GM12878 (cell line): ENCODE results near the gene CETP. TPM values are rescaled to one million over a fixed set of nuclear protein-coding genes. Genes with fewer than 3 reads are reported as not detected.

Source experiments
- ATAC-seq: fragments of 200-7000 bp; cut with Tn5 transposase; 3 replicates; pipeline ENCODE4 v1.9.1; 2020; ENCODE audit warnings: mild to moderate bottlenecking, moderate library complexity
- BruUV-seq: library from RNA; stranded (reverse); fragments of 400-500 nt; replicated peaks from 2 replicates; lab custom pipeline; 2021; lab: Mats Ljungman, UMichigan
- CTCF ChIA-PET: fragments of 300-600 bp; sonication (Branson Sonifier 250); formaldehyde crosslinking; extraction: SDS; loops from one replicate; lab custom pipeline; 2021; ENCODE audit warnings: inconsistent platforms; lab: Yijun Ruan, JAX
- POLR2A ChIA-PET: fragments of 350-600 bp; formaldehyde crosslinking; extraction: SDS; loops from one replicate; lab custom pipeline; 2021; ENCODE audit warnings: inconsistent platforms; lab: Charles Lee
- RAD21 ChIA-PET: fragments of 300-600 bp; sonication (Branson Sonifier 250); formaldehyde crosslinking; loops from one replicate; lab custom pipeline; 2023; ENCODE audit warnings: antibody characterized with exemption; ENCODE audit not compliant: unreplicated experiment; lab: Charles Lee
- SMC1A ChIA-PET: fragments of 300-600 bp; sonication (Branson Sonifier 250); formaldehyde crosslinking; loops from one replicate; lab custom pipeline; 2023; ENCODE audit not compliant: unreplicated experiment, uncharacterized antibody; lab: Charles Lee
- DNase-seq: peaks from one replicate; pipeline ENCODE4 v3.0.0-alpha.2; 2011; ENCODE audit warnings: low read depth, low spot score
- FAIRE-seq: peaks from 3 replicates; lab custom pipeline; 2011; peaks lifted over from hg19 to GRCh38; lab: Jason Lieb, UNC
- H2AFZ ChIP-seq: 2 replicates; pipeline ENCODE4 v1.6.0; 2011; ENCODE audit warnings: low read depth, low read length, control low read depth; ENCODE audit not compliant: control insufficient read depth
- H3K27ac ChIP-seq: 2 replicates; pipeline ENCODE4 v1.5.1; 2011; ENCODE audit warnings: control low read depth; ENCODE audit not compliant: control insufficient read depth, insufficient read depth
- H3K27me3 ChIP-seq, 2 experiments: replicated peaks in 1 of 2; 2 replicates each; pipeline versions ENCODE4 v1.6.0 to v1.6.1; 2011; ENCODE audit warnings: low read length in 1 of 2; ENCODE audit not compliant: control insufficient read depth in 2 of 2, insufficient read depth in 2 of 2
- H3K36me3 ChIP-seq, 2 experiments: 2 replicates each; pipeline ENCODE4 v1.5.1; 2011; ENCODE audit warnings: low read length in 1 of 2; ENCODE audit not compliant: control insufficient read depth in 2 of 2, insufficient read depth in 2 of 2
- H3K4me1 ChIP-seq: 2 replicates; pipeline ENCODE4 v1.6.1; 2011; ENCODE audit warnings: mild to moderate bottlenecking, low read length, moderate library complexity, mixed read lengths; ENCODE audit not compliant: control insufficient read depth, insufficient read depth
- H3K4me2 ChIP-seq: 2 replicates; pipeline ENCODE4 v1.6.0; 2011; ENCODE audit warnings: control low read depth; ENCODE audit not compliant: control insufficient read depth, insufficient read depth
- H3K4me3 ChIP-seq: fragments of 200-600 bp; sonication (generic); 2 replicates; pipeline ENCODE4 v1.5.1; 2016
- H3K79me2 ChIP-seq: 2 replicates; pipeline ENCODE4 v1.6.0; 2011; ENCODE audit warnings: low read length; ENCODE audit not compliant: control insufficient read depth, insufficient read depth
- H3K9ac ChIP-seq: 2 replicates; pipeline ENCODE4 v1.8.0; 2011; ENCODE audit warnings: low read length, control low read depth, mixed read lengths; ENCODE audit not compliant: control insufficient read depth, insufficient read depth
- H3K9me3 ChIP-seq: replicated peaks from 3 replicates; pipeline ENCODE4 v1.5.1; 2011; ENCODE audit warnings: mild to moderate bottlenecking, low read length; ENCODE audit not compliant: control insufficient read depth, insufficient read depth
- H4K20me1 ChIP-seq: 2 replicates; pipeline ENCODE4 v1.6.0; 2011; ENCODE audit not compliant: control insufficient read depth, insufficient read depth
- ASH2L ChIP-seq: fragments of 300-600, 200-600 bp; sonication (generic); IDR thresholded peaks from 2 replicates; pipeline ENCODE4 v1.6.1; 2017; ENCODE audit warnings: low read depth, mild to moderate bottlenecking, borderline replicate concordance
- CBFB ChIP-seq: IDR thresholded peaks from 2 replicates; pipeline ENCODE4 v1.6.1; 2016; ENCODE audit warnings: antibody characterized with exemption, low read depth
- EED ChIP-seq: sonication (generic); IDR thresholded peaks from 2 replicates; pipeline ENCODE4 v1.6.1; 2016; ENCODE audit warnings: antibody characterized with exemption, low read depth
- ESRRA ChIP-seq: IDR thresholded peaks from 2 replicates; pipeline ENCODE4 v1.6.1; 2012; ENCODE audit warnings: mild to moderate bottlenecking, low read length, improper control_type of control experiment
- HDAC6 ChIP-seq: fragments of 200-600 bp; sonication (generic); IDR thresholded peaks from one replicate; pipeline ENCODE4 v1.8.0; 2017; ENCODE audit warnings: antibody characterized with exemption; ENCODE audit not compliant: unreplicated experiment
- JUNB ChIP-seq: IDR thresholded peaks from 2 replicates; pipeline ENCODE4 v1.6.1; 2016; ENCODE audit warnings: antibody characterized with exemption, mild to moderate bottlenecking
- KDM1A ChIP-seq: fragments of 200-600 bp; sonication (generic); IDR thresholded peaks from 2 replicates; pipeline ENCODE4 v1.6.1; 2016; ENCODE audit warnings: borderline replicate concordance
- NFXL1 ChIP-seq: fragments of 450-650 bp; IDR thresholded peaks from 2 replicates; pipeline ENCODE4 v1.6.1; 2017; ENCODE audit warnings: antibody characterized with exemption, mild to moderate bottlenecking, borderline replicate concordance
- PBX3 ChIP-seq: IDR thresholded peaks from 2 replicates; pipeline ENCODE4 v1.6.1; 2011; ENCODE audit warnings: mild to moderate bottlenecking, low read depth, low read length, moderate library complexity; ENCODE audit not compliant: insufficient replicate concordance
- RBBP5 ChIP-seq: fragments of 200-600 bp; sonication (generic); conservative IDR thresholded peaks from 2 replicates; pipeline ENCODE4 v1.6.1; 2016
- RCOR1 ChIP-seq: conservative IDR thresholded peaks from 2 replicates; pipeline ENCODE4 v1.6.1; 2012; ENCODE audit warnings: low read depth, low read length, improper control_type of control experiment
- SMARCA5 ChIP-seq: fragments of 450-650 bp; IDR thresholded peaks from 2 replicates; pipeline ENCODE4 v1.6.1; 2017; ENCODE audit warnings: mild to moderate bottlenecking
- USF1 ChIP-seq: IDR thresholded peaks from 2 replicates; pipeline ENCODE4 v1.6.1; 2011; ENCODE audit warnings: borderline replicate concordance, low read depth, mild to moderate bottlenecking, moderate library complexity, mixed read lengths, low read length; ENCODE audit not compliant: insufficient read depth; ENCODE audit errors: extremely low read length
- ZSCAN29 ChIP-seq: fragments of 450-650 bp; IDR thresholded peaks from 2 replicates; pipeline ENCODE4 v1.6.1; 2017; ENCODE audit warnings: mild to moderate bottlenecking, moderate library complexity
- WGBS: methylation state at CpG from one replicate; pipeline ENCODE4 v1.1.6; 2016; ENCODE audit warnings: low lambda C conversion rate; ENCODE audit not compliant: insufficient replicate concordance, insufficient coverage; ENCODE audit errors: missing lambda C conversion rate; 5-methylcytosine and 5-hydroxymethylcytosine counted together
- in situ Hi-C: fragments of 300-500 bp; cut with MboI; formaldehyde crosslinking; loops from 9 replicates; pipeline ENCODE4 v1.14.3; 2018; ENCODE audit warnings: mixed read lengths
- intact Hi-C: fragments of 100-400 bp; cut with micrococcal nuclease; formaldehyde crosslinking; loops from one replicate; pipeline ENCODE4 v1.14.2; 2022; ENCODE audit not compliant: unreplicated experiment
- polyA plus RNA-seq, 11 experiments: library from polyadenylated mRNA; depleted of rRNA in 4 of 11; unstranded in 6 of 11; stranded (reverse) in 5 of 11; fragments of >200 nt; fragmentation: Nextera tagmentation in 4 of 11; fragmentation: Illumina TruSeq in 1 of 11; extraction: Ambion mirVana in 4 of 11; extraction: Trizol in 1 of 11; gene quantifications; 1 replicate in 1 of 11; 2 replicates in 10 of 11; pipeline versions ENCODE4 v1.2.1 to v1.2.3, GENCODE V29; 2011 to 2016; ENCODE audit warnings: inconsistent platforms in 2 of 11, missing spikeins in 2 of 11, low read depth in 1 of 11
- total RNA-seq, 4 experiments: library from RNA; depleted of rRNA in 3 of 4; stranded (reverse); fragments of >200 nt in 3 of 4; fragmentation: Illumina TruSeq in 1 of 4; extraction: Trizol in 1 of 4; gene quantifications; 2 replicates each; pipeline versions ENCODE4 v1.2.1 to v1.2.3, GENCODE V29; 2013 to 2021

CETP gene
- total and polyA plus RNA-seq, 10 of the 15 experiments (the other 5 are each of a cell fraction or from before 2014, with no cell fraction given), result 1.2 to 6.4 (median 2.1) TPM

GRCh38 chr16:56969769-56970168 lies 8.0 kb downstream of the CETP start:
- Histone ChIP-seq H2AFZ (no peak overlapping the region), H3K9me3 (no peaks in the 10 kb centered on the region), H3K79me2 (no peaks in the 10 kb centered on the region), H3K4me2 (no peak overlapping the region), H3K27me3 (no peaks in the 10 kb centered on the region), H3K9ac (no peak overlapping the region), H3K4me3 (no peak overlapping the region), H3K36me3 (no peaks in the 10 kb centered on the region), H3K4me1 (peaks cover 50% of the 10 kb centered on the region)
- ChIA-PET SMC1A (interaction anchor here (1.1 to 31.6 kb wide), 10 partner anchors 8 to 102 kb away, joined by 3 to 604 read pairs (median 13); partner anchors contain the start of gene NLRC5), POLR2A (interaction anchor here (1.2 to 17.6 kb wide), 11 partner anchors 14 to 95 kb away, joined by 3 to 343 read pairs (median 6); partner anchors contain the start of gene NLRC5), RAD21 (interaction anchor here (1.8 to 22.4 kb wide), 7 partner anchors 13 to 82 kb away, joined by 5 to 473 read pairs (median 36); partner anchors contain the start of gene NLRC5), CTCF (interaction anchor here (0.7 to 17.5 kb wide), 14 partner anchors 8 to 177 kb away, joined by 3 to 420 read pairs (median 4); partner anchors contain the start of genes CETP and NLRC5)
- intact Hi-C loops, result loop anchor here (5.0 kb wide), 1 partner anchor 218 kb away; the partner anchor contains the start of genes PSME3IP1 and RSPRY1
- BruUV-seq, result no TSS peak
- ATAC-seq, result no peak
- in situ Hi-C loops, result loop anchor here (5.0 kb wide), 1 partner anchor 73 kb away; no protein-coding TSS in a partner anchor
- 85% methylated on average over 7 of the region's 7 CpGs for WGBS
- no peak for FAIRE-seq
- TF ChIP-seq SMARCA5, result no peak
- no peak for TF ChIP-seq EED
- no peak for TF ChIP-seq HDAC6
- no peak for TF ChIP-seq CBFB
- no peak for TF ChIP-seq ESRRA
- TF ChIP-seq RBBP5, result no peak
- no peak for TF ChIP-seq KDM1A
- TF ChIP-seq RCOR1, result no peak
- TF ChIP-seq JUNB, result no peak
- TF ChIP-seq ZSCAN29, result no peak
- no peak for TF ChIP-seq ASH2L
- no peak for TF ChIP-seq NFXL1
- TF ChIP-seq USF1, result no peak
- TF ChIP-seq PBX3, result no peak
- TF ChIP-seq, all 136 proteins: peak for 0
- no peak overlapping the region for H3K27ac ChIP-seq
- no peaks in the 10 kb centered on the region for H4K20me1 ChIP-seq
- no peak for DNase-seq
